Hematopoietic multipotent progenitor cell (in vitro differentiated cells): Measurements from ENCODE around the gene ITPR3. TPM values are rescaled to one million over a fixed set of nuclear protein-coding genes. Genes with fewer than 3 reads are reported as not detected.

Experiments
- DNase-seq, 3 donors: peaks; one replicate each; pipeline ENCODE4 v3.0.0-alpha.2; 2011 to 2015; ENCODE audit warnings: low read depth in 2 of 3, low spot score in 2 of 3
- total RNA-seq: library from RNA; depleted of rRNA; stranded (reverse); fragments of >200 nt; gene quantifications from one replicate; pipeline ENCODE4 v1.2.3, GENCODE V29; 2012

The ITPR3 gene
- total RNA-seq, 1 donor: 10.5 TPM

DNA sequence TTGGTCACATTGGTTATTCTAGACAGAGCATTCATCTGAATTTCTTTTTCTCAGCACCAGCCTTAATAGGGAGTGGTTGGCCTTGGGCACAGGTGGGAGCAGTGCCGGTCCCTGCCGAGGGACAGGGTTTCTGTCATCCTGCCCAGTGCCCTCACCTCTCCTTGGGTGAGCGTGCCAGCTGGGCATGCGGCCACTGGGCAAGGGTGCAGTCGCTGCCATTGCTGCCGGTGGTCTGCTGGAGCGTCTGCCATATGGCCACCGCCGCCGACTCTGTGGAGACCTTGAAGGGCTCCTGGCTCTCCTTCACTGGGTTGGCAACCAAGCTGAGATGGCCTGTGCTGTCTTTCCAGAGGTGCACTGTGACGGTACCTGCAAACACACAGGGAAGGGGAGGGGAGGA lies 106.8 kb downstream of the ITPR3 start:
- DNase-seq: no peak

DNA sequence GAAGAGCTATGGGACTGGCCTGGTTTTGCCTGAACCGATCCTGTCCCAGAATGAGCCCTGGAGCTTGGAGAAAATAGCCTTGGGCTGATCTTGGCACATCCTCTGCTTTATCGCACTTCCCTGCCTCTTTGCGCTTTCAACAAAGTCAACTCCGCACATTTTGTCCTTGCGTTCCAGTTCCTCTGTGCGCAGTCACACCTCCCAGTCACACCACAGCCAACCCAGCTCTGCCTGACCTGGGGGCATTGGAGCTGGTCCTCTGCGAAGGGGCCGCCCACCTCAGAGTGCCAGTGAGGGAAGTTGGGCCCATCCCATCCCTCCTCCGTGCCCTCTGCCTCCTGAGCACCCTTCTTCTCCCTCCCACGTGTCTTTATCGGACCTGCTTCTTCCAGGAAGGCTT lies 107.3 kb downstream of the ITPR3 start:
- DNase-seq: no peak

DNA sequence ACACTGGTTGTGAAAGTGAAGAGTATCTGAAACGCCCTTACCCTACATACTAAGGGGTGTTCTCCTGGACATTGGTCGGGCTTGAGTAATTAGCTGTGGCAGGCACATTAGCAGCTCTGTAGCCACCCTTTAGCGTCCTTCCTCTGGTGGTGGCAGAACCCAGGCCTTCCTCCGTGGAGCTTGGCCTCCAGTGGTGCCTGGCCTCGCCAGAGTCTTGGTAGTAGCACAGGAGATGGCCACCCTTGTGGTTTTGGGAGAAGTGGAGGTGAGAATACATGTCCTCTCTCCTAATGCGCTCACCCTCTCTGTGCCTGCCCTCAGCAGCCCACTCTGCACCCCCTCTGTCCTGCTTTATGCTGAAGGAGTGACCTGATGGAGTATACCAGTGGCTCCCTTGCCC lies 107.9 kb downstream of the ITPR3 start:
- no peak for DNase-seq

- no peak for DNase-seq
These were observed 109.5 kb downstream of the ITPR3 start for GRCh38 chr6:33730611-33731010.

DNA sequence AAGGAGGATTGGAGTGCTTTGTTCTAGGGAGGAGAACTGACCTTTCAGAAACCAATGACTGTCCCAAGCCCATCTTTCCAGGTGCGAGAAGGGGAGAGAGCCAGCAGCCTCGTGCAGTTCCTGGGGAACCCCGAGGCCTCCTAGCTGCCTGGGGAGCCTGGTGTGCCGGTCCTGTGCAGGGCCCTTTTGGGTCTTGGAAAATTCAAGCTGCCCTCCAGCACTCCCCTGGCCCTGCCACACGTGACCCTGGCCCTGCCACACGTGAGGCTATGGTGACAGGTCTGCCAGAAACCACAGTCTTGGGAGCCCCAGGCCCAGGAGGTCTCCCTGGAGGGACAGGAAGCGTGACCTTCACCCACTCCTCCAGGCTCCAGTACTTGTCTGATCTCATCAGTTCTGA lies 109.9 kb downstream of the ITPR3 start:
- no peak for DNase-seq

- DNase-seq: no peak
These were observed 110.7 kb downstream of the ITPR3 start for GRCh38 chr6:33731751-33732282.

- DNase-seq: no peak
These were observed 111.3 kb downstream of the ITPR3 start for GRCh38 chr6:33732385-33732784.

- DNase-seq: no peak
These were observed 111.9 kb downstream of the ITPR3 start for GRCh38 chr6:33732817-33733708.

- no peak for DNase-seq
These were observed 112.5 kb downstream of the ITPR3 start for GRCh38 chr6:33733709-33734007.

DNA sequence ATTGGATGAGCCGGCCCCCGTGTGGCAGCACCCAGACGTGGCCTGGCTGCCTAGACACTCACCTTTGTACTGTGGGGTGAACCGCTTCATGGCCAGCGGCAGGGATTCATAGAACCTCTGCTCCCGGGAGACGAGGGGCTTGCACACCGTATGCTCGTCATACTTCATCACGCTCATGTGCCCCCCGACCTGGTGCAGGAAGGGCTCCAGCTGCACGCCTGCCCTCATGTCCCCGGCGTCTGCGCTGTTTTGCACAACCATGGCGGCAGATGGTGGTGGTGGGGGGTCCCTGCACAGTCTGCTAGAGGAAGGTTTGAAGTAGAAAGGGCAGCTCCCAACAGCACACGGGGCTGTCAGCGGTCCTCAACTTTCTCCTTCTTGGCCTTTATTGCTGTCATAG lies 114.1 kb downstream of the ITPR3 start:
- no peak for DNase-seq

DNA sequence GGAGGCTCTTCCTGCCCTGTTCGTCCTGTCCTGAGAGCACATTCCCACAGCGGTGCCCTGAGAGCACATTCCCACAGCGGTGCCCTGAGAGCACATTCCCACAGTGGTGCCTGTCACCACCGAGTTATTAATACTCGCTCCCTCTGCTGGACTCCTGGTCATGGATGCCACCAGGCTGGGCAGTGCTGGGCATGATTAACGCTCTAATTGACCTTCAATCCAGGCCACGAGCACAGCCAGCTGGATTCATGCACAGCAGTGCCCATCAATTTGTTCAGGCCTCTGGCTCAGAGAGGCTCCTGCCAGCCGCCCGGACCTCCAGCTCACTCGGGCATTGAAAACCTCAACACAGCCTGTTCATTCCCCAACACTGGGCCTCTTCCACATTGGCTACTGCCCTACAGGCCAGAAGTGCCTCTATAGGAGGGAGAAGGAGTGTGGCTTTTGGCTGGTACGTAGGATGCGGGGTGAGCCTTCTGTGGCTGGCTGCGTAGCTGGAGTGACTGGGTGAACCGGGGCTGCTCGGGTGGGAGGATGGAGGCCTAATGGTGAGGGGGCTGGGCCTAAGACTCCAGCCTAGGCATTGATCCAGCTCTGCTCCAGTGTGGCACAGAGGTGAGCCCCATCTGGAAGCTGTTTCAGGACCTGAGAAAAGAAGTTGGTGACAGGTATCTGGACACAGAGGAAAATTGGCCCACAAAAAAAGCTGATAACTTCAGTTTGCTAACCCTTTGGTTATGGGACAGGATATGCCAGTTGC lies 116.3 kb downstream of the ITPR3 start:
- no peak for DNase-seq

- DNase-seq: no peak
These were observed 117.0 kb downstream of the ITPR3 start for GRCh38 chr6:33738153-33738552.

DNA sequence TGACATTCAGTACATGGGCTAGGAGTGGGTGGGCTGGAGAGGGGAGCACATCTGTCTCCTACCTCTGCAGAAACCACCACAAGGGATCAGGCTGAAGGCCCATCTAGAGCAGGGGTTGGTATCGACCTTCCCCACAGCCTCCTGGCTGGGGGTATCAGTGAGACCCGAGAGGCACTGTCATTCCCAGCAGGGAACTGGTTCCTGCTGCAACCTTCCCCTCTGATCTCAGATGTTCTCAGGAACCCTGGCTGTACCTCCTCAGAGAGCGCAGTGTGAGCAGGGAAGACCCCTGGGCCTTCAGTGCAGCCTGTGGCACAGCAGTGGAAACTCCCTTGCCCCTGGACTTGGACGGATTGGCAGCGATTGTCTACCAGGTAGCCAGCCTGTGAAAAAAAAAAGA lies 117.8 kb downstream of the ITPR3 start:
- DNase-seq: no peak

- DNase-seq: no peak
These were observed 118.4 kb downstream of the ITPR3 start for GRCh38 chr6:33739571-33739970.

- no peak for DNase-seq
These were observed 119.1 kb downstream of the ITPR3 start for GRCh38 chr6:33740204-33740608.

GRCh38 chr6:33740794-33741193 lies 119.7 kb downstream of the ITPR3 start:
- DNase-seq: no peak

GRCh38 chr6:33742092-33742491 lies 121.0 kb downstream of the ITPR3 start:
- DNase-seq: no peak

DNA sequence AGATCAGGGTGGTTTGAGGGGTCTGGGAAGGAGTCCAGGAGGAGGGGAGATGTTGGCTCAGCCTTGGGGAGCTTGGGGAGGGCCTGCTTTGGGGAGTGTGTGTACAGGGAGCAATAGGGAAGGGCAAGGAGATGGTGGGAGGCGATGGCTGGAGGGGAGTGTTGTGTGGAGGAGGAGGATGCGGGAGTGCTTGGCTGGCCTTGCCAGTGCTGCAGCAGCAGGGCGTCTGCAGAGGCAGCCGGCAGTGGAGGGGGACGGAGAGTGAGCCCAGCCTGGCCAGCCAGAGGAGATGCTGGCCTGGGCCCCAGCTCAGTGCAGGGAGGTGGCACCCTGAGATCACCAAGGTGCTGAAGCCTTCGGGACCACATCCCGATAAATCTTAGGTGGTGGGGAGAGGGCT lies 121.7 kb downstream of the ITPR3 start:
- no peak for DNase-seq

DNA sequence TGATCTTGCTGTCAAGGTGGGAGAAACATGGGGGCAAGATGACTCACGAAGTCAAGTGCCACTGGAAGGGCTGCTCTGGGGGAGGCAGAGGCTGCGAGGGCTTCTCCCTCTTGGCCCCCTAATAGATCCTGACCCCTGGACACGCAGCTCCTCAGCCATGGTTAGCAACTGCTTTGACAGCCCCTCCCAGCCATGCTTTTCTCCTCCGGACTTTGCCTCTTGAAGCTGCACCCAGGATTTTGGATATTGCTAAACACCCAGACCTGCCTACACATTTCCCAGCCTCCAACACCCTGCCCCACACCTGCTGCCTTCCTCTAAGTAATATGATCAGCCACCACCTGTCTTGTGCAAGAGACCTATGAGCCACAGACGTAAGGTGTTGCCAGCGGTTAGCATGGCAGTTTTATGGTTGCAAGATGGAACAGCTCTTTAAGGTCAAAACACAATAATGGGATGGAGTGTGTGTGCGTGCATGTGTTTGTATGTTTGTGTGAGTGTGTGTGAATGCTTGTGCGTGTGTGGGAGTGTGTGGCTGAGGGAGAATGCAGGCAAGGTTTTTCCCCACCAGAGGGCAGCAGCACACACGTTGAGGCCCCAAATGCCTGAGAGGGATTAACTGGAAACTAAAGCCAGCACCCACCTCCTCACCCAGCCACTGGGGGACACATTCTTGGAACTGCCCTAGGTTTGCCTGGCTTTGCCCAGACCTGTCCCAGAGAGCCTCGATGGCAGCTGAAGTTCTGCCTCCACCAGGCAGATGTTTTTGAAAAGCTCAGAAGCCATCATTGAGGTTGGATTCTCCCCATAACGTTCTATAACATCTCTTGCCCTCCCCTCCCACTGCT lies 123.1 kb downstream of the ITPR3 start:
- peak; percentile 44 to 83 (median 69) for DNase-seq

DNA sequence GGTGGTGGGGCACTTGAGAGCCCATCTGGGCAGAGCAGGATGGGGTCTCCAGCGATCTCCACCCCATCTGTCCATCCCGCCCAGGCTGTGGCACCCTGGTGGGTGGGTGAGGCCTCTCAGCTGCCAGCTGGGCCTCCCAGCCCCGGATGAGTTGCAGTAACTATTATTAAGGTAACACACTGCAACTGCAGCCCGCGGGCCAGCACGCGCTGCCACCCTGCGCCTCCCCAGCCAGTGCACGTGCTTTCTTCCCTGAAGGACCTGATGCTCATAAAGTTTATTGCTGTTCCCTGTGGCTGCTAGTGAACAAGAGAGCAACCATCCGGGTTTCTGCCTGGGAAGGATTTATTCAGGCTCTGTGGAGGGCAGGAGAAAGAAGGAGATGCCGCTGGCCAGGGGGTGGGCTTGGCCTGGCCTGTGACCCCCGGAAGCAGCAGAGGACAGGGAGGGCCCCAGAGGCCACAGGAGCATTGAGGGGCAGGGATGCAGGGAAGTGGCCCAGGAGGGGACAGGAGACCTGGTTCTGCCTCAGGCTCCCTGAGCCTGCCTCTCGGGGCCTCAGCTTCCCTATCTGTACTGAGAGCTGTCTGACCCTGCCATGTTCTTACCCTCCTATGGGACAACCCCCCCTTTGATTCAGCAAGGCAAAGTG lies 123.9 kb downstream of the ITPR3 start:
- DNase-seq: no peak

DNA sequence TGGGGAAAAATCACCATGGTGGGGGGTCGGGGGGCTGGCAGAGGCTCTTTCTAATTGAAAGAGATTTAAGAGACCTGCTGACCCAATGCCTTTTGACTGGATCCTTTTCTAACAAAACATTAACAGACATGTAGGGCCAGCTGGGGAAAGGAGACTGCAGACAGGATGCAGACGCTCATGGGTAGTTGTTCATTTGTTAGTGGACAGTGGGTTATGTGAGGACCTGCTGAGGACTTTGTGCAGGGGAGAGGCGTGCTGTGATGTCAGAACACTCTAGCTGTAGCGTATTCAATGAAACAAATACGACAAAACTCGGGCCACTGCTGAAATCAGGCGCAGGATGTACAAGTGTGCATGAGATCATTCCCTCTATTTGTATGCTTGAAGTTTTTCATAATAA lies 124.4 kb downstream of the ITPR3 start:
- no peak for DNase-seq
